SK-N-SH treated with all-trans-retinoic acid at 6 μM for 48 hours (cell line): ENCODE results near the gene ZNF547.

Source experiments
- ATAC-seq: fragments of 200-7000 bp; cut with Tn5 transposase; 3 replicates; pipeline ENCODE4 v1.9.1; 2020; ENCODE audit warnings: mild to moderate bottlenecking, moderate library complexity
- ARNTL ChIP-seq: fragments of 450-650 bp; formaldehyde crosslinking; IDR thresholded peaks from 2 replicates; pipeline ENCODE4 v1.5.0; 2020; ENCODE audit warnings: low read depth, mild to moderate bottlenecking, moderate library complexity, borderline replicate concordance
- BACH2 ChIP-seq: fragments of 250-450 bp; sonication (Bioruptor Pico); IDR thresholded peaks from 2 replicates; pipeline ENCODE4 v1.9.0; 2021; ENCODE audit warnings: mild to moderate bottlenecking, borderline replicate concordance
- ESRRG ChIP-seq: fragments of 250-450 bp; sonication (Bioruptor Pico); IDR thresholded peaks from 2 replicates; pipeline ENCODE4 v1.6.1; 2021; ENCODE audit warnings: mild to moderate bottlenecking
- ISL1 ChIP-seq: fragments of 250-450 bp; sonication (Bioruptor Pico); IDR thresholded peaks from 2 replicates; pipeline ENCODE4 v2.1.2; 2022; ENCODE audit warnings: mild to moderate bottlenecking, moderate library complexity
- PPARA ChIP-seq: fragments of 250-450 bp; sonication (Bioruptor Pico); IDR thresholded peaks from 2 replicates; pipeline ENCODE4 v1.5.0; 2020; ENCODE audit warnings: mild to moderate bottlenecking, borderline replicate concordance
- RARB ChIP-seq: fragments of 250-450 bp; sonication (Bioruptor Pico); IDR thresholded peaks from 2 replicates; pipeline ENCODE4 v1.8.0; 2021; ENCODE audit warnings: mild to moderate bottlenecking, moderate library complexity
- SNAI2 ChIP-seq: fragments of 250-450 bp; sonication (Bioruptor Pico); IDR thresholded peaks from 2 replicates; pipeline ENCODE4 v1.5.0; 2020; ENCODE audit warnings: mild to moderate bottlenecking, moderate library complexity
- TCF4 ChIP-seq: fragments of 250-450 bp; sonication (Bioruptor Pico); IDR thresholded peaks from 2 replicates; pipeline ENCODE4 v1.8.0; 2021; ENCODE audit warnings: mild to moderate bottlenecking, moderate library complexity, borderline replicate concordance
- TOX ChIP-seq: fragments of 250-450 bp; sonication (Bioruptor Pico); IDR thresholded peaks from 2 replicates; pipeline ENCODE4 v1.8.0; 2021; ENCODE audit warnings: mild to moderate bottlenecking, moderate library complexity, borderline replicate concordance
- ZC3H10 ChIP-seq: fragments of 250-450 bp; sonication (Bioruptor Pico); IDR thresholded peaks from 2 replicates; pipeline ENCODE4 v1.5.1; 2021; ENCODE audit warnings: mild to moderate bottlenecking, moderate library complexity
- ZFP3 ChIP-seq: fragments of 250-450 bp; sonication (Bioruptor Pico); IDR thresholded peaks from 2 replicates; pipeline ENCODE4 v1.5.0; 2020; ENCODE audit warnings: mild to moderate bottlenecking, moderate library complexity
- ZFP30 ChIP-seq: fragments of 450-650 bp; formaldehyde crosslinking; IDR thresholded peaks from 2 replicates; pipeline ENCODE4 v1.5.0; 2022; ENCODE audit warnings: mild to moderate bottlenecking, moderate library complexity
- ZNF565 ChIP-seq: fragments of 450-650 bp; formaldehyde crosslinking; conservative IDR thresholded peaks from 2 replicates; pipeline ENCODE4 v1.5.0; 2020; ENCODE audit warnings: low read depth, mild to moderate bottlenecking, moderate library complexity
- ZNF70 ChIP-seq: fragments of 450-650 bp; formaldehyde crosslinking; IDR thresholded peaks from 2 replicates; pipeline ENCODE4 v1.5.0; 2020; ENCODE audit warnings: mild to moderate bottlenecking, moderate library complexity
- TF ChIP-seq, protein P1 (sequence below): fragments of 250-450 bp; sonication (Bioruptor Pico); IDR thresholded peaks from 2 replicates; pipeline ENCODE4 v1.8.0; 2020; ENCODE audit warnings: mild to moderate bottlenecking, moderate library complexity, borderline replicate concordance
- TF ChIP-seq, protein P2 (sequence below): fragments of 250-450 bp; sonication (Bioruptor Pico); IDR thresholded peaks from 2 replicates; pipeline ENCODE4 v1.5.1; 2020; ENCODE audit warnings: low read depth, mild to moderate bottlenecking, moderate library complexity
- TF ChIP-seq, protein P3 (sequence below): fragments of 250-450 bp; sonication (Bioruptor Pico); IDR thresholded peaks from 2 replicates; pipeline ENCODE4 v1.8.0; 2021; ENCODE audit warnings: low read depth, mild to moderate bottlenecking, moderate library complexity, borderline replicate concordance
- TF ChIP-seq, protein P4 (sequence below): fragments of 250-450 bp; sonication (Bioruptor Pico); IDR thresholded peaks from 2 replicates; pipeline ENCODE4 v1.5.0; 2020; ENCODE audit warnings: mild to moderate bottlenecking, moderate library complexity

ZNF547 gene

DNA sequence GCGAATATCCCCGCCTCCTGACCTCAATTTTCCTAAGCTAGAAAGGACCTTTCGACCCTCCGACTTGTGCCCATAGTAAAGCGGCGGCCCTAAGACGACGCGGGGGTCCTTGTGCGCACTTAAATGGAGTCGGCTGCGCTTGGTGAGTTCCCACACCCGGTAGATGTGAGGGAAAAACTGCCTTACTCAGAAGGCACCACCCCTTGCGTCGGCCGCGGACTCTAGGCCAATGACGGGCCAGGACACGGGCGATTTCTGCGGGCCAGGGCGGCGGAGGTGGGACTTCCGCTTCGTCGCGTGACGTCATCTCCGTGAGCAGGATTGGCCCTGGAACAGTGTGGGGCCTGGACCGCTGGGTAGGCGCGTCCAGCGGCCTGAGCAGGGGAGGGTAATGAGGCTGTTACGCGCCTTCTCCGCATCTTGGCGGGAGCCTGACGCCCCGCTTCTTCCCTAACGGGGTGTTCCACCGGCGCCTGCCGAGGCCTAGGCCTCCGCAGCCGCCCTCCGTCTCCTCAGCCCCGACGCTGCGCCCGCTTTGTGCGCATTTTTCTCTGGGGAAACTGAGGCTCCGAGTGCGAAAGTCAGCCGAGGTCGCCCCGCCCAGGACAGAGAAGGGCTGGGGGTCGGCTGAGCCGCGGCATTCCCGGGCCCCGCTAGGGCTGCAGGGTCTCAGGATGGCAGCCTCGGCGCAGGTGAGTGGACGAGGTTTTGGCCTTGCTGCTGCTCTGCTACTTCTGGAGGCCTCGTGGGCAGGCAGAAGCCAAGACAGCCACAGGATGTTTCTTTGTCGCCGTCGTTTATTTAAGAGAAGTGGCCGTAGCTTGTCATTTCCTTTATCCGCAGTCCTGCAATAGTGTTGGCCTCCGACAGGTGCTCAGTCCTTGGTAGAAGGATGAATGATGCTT lies 42.9 kb upstream of the ZNF547 start, which contains the start of gene ZNF543:
TSS of gene ZNF543 (plus strand) at position 293 of the 905 bp plus-strand sequence. CDS start at position 675, 382 bp downstream.
- ATAC-seq: peak; percentile 99
- no peak for TF ChIP-seq ARNTL (CRISPR knock-in tag)
- TF ChIP-seq ZC3H10 (CRISPR knock-in tag): no peak
- TF ChIP-seq, protein P1, sequence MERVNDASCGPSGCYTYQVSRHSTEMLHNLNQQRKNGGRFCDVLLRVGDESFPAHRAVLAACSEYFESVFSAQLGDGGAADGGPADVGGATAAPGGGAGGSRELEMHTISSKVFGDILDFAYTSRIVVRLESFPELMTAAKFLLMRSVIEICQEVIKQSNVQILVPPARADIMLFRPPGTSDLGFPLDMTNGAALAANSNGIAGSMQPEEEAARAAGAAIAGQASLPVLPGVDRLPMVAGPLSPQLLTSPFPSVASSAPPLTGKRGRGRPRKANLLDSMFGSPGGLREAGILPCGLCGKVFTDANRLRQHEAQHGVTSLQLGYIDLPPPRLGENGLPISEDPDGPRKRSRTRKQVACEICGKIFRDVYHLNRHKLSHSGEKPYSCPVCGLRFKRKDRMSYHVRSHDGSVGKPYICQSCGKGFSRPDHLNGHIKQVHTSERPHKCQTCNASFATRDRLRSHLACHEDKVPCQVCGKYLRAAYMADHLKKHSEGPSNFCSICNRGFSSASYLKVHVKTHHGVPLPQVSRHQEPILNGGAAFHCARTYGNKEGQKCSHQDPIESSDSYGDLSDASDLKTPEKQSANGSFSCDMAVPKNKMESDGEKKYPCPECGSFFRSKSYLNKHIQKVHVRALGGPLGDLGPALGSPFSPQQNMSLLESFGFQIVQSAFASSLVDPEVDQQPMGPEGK (CRISPR knock-in tag): no peak
- TF ChIP-seq ZNF70 (CRISPR knock-in tag): no peak
- TF ChIP-seq BACH2 (CRISPR knock-in tag): no peak
- no peak for TF ChIP-seq TCF4 (CRISPR knock-in tag)
- no peak for TF ChIP-seq PPARA (CRISPR knock-in tag)
- no peak for TF ChIP-seq ISL1 (CRISPR knock-in tag)
- 0 out of 2 replicates have a peak, but pooled peaks have one; percentile 10 for TF ChIP-seq ZFP3 (CRISPR knock-in tag)
- TF ChIP-seq, protein P2, sequence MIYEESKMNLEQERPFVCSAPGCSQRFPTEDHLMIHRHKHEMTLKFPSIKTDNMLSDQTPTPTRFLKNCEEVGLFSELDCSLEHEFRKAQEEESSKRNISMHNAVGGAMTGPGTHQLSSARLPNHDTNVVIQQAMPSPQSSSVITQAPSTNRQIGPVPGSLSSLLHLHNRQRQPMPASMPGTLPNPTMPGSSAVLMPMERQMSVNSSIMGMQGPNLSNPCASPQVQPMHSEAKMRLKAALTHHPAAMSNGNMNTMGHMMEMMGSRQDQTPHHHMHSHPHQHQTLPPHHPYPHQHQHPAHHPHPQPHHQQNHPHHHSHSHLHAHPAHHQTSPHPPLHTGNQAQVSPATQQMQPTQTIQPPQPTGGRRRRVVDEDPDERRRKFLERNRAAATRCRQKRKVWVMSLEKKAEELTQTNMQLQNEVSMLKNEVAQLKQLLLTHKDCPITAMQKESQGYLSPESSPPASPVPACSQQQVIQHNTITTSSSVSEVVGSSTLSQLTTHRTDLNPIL (CRISPR knock-in tag): peak; percentile 17; the same call in 1 of the 2 replicates
- no peak for TF ChIP-seq ZNF565
- TF ChIP-seq TOX (CRISPR knock-in tag): no peak

DNA sequence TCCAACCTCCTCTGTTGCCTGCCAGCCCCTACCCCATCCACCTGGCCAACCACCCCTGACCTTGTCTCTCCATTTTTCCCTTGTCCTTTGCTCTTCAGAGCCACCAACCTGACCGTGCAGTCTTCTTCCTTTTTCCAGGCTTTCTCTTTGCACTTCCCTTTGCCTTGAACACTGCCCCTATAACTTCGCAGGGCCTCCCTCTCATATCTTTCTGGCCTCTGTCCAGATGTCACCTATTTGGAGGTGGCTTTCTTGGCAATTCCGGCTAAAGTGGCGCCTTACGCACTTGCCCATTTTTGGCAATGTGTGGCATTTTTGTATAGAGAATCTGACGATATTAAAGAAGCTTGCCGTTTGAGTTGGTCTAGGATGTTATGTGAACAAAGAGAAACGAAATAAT lies 42.2 kb upstream of the ZNF547 start:
- TF ChIP-seq TCF4 (CRISPR knock-in tag) (no peak), ZFP30 (CRISPR knock-in tag) (no peak), ESRRG (CRISPR knock-in tag) (no peak)
- TF ChIP-seq, all 23 proteins: peak for 0
- no peak for ATAC-seq

DNA sequence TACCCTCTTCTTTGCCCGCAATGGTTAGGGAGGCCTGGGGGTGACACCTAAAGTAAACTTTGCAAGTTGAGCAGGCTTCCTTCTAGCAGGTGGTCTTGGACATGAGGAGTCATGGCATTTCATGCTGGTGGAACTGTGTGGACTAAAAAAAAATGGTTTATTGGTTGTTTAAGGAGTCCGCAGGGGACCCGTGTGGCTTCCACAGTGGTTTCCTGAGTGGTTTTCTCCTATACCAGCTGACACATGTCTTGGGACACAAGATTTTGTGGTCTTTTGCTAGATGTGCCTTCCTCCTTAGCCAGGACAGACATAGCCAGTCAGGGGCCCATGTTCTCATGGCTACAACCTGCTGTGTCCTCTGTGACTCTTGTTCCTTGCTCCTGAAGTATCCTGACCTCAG lies 41.6 kb upstream of the ZNF547 start:
- no peak for ATAC-seq
- TF ChIP-seq, protein P3, sequence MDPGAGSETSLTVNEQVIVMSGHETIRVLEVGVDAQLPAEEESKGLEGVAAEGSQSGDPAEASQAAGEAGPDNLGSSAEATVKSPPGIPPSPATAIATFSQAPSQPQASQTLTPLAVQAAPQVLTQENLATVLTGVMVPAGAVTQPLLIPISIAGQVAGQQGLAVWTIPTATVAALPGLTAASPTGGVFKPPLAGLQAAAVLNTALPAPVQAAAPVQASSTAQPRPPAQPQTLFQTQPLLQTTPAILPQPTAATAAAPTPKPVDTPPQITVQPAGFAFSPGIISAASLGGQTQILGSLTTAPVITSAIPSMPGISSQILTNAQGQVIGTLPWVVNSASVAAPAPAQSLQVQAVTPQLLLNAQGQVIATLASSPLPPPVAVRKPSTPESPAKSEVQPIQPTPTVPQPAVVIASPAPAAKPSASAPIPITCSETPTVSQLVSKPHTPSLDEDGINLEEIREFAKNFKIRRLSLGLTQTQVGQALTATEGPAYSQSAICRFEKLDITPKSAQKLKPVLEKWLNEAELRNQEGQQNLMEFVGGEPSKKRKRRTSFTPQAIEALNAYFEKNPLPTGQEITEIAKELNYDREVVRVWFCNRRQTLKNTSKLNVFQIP (CRISPR knock-in tag): no peak
- TF ChIP-seq ZC3H10 (CRISPR knock-in tag) (no peak), ESRRG (CRISPR knock-in tag) (no peak), RARB (CRISPR knock-in tag) (no peak), ISL1 (CRISPR knock-in tag) (no peak), TOX (CRISPR knock-in tag) (no peak), SNAI2 (no peak)
- TF ChIP-seq, protein P1 (CRISPR knock-in tag): no peak
- TF ChIP-seq, protein P4, sequence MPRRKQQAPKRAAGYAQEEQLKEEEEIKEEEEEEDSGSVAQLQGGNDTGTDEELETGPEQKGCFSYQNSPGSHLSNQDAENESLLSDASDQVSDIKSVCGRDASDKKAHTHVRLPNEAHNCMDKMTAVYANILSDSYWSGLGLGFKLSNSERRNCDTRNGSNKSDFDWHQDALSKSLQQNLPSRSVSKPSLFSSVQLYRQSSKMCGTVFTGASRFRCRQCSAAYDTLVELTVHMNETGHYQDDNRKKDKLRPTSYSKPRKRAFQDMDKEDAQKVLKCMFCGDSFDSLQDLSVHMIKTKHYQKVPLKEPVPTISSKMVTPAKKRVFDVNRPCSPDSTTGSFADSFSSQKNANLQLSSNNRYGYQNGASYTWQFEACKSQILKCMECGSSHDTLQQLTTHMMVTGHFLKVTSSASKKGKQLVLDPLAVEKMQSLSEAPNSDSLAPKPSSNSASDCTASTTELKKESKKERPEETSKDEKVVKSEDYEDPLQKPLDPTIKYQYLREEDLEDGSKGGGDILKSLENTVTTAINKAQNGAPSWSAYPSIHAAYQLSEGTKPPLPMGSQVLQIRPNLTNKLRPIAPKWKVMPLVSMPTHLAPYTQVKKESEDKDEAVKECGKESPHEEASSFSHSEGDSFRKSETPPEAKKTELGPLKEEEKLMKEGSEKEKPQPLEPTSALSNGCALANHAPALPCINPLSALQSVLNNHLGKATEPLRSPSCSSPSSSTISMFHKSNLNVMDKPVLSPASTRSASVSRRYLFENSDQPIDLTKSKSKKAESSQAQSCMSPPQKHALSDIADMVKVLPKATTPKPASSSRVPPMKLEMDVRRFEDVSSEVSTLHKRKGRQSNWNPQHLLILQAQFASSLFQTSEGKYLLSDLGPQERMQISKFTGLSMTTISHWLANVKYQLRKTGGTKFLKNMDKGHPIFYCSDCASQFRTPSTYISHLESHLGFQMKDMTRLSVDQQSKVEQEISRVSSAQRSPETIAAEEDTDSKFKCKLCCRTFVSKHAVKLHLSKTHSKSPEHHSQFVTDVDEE (CRISPR knock-in tag): no peak
